ENCODE measurements around the gene PIP4K2A.
A peak's percentile ranks its signal among the peaks of the same experiment; 100 is the strongest.

PIP4K2A gene

GRCh38 chr10:22588462-22588861 lies 125.9 kb downstream of the PIP4K2A start:
- DNase-seq, result no peak

GRCh38 chr10:22583683-22584082 lies 130.7 kb downstream of the PIP4K2A start:
- DNase-seq, result no peak

GRCh38 chr10:22581461-22581860 lies 132.9 kb downstream of the PIP4K2A start:
- DNase-seq, result no peak

- peak; percentile 86 for DNase-seq
Observed at GRCh38 chr10:22580711-22581110, 133.7 kb downstream of the PIP4K2A start.

- DNase-seq, result no peak
Observed at GRCh38 chr10:22579826-22580225, 134.6 kb downstream of the PIP4K2A start.

GRCh38 chr10:22573820-22574569 lies 140.4 kb downstream of the PIP4K2A start:
- DNase-seq, result peak; percentile 27

- DNase-seq, result no peak
Observed at GRCh38 chr10:22570733-22571430, 143.5 kb downstream of the PIP4K2A start.

- DNase-seq, result no peak
Observed at GRCh38 chr10:22570234-22570633, 144.1 kb downstream of the PIP4K2A start.

GRCh38 chr10:22568928-22569327 lies 145.4 kb downstream of the PIP4K2A start:
- DNase-seq, result no peak

GRCh38 chr10:22564060-22564459 lies 150.3 kb downstream of the PIP4K2A start:
- DNase-seq, result no peak

GRCh38 chr10:22561909-22562308 lies 152.5 kb downstream of the PIP4K2A start:
- DNase-seq, result no peak

- no peak for DNase-seq
Observed at GRCh38 chr10:22560913-22561239, 153.5 kb downstream of the PIP4K2A start.

GRCh38 chr10:22560096-22560912 lies 154.1 kb downstream of the PIP4K2A start:
- DNase-seq, result no peak

GRCh38 chr10:22557321-22557720 lies 157.1 kb downstream of the PIP4K2A start:
- no peak for DNase-seq

- DNase-seq, result no peak
Observed at GRCh38 chr10:22556774-22557173, 157.6 kb downstream of the PIP4K2A start.

- DNase-seq, result no peak
Observed at GRCh38 chr10:22554461-22555182, 159.8 kb downstream of the PIP4K2A start.

- no peak for DNase-seq
Observed at GRCh38 chr10:22553452-22553995, 160.9 kb downstream of the PIP4K2A start.

- no peak for DNase-seq
Observed at GRCh38 chr10:22552888-22553378, 161.4 kb downstream of the PIP4K2A start.

GRCh38 chr10:22551681-22552365 lies 162.6 kb downstream of the PIP4K2A start:
- DNase-seq, result no peak

- DNase-seq, result peak; percentile 27
Observed at GRCh38 chr10:22550732-22551131, 163.6 kb downstream of the PIP4K2A start.

- DNase-seq, result peak; percentile 31
Observed at GRCh38 chr10:22548344-22548743, 166.0 kb downstream of the PIP4K2A start.

GRCh38 chr10:22545643-22546042 lies 168.7 kb downstream of the PIP4K2A start:
- DNase-seq, result no peak
